GM23338 (cell line): ENCODE measurements around the gene MGME1. TPM values are rescaled to one million over a fixed set of nuclear protein-coding genes. Genes with fewer than 3 reads are reported as not detected.
A peak's percentile ranks its signal among the peaks of the same experiment; 100 is the strongest.

Experiments used
- ATAC-seq: fragments of 200-7000 bp; cut with Tn5 transposase; 3 replicates; pipeline ENCODE4 v1.9.1; 2020
- DNase-seq: peaks from one replicate; pipeline ENCODE4 v3.0.0-alpha.2; 2015; ENCODE audit warnings: low spot score
- H2AFZ ChIP-seq: fragments of 200-600 bp; sonication (generic); 2 replicates; pipeline ENCODE4 v1.8.0; 2016; ENCODE audit warnings: antibody characterized with exemption, mild to moderate bottlenecking, moderate library complexity
- H3F3A ChIP-seq: fragments of 200-600 bp; sonication (generic); replicated peaks from 2 replicates; pipeline ENCODE4 v1.8.0; 2017; ENCODE audit warnings: antibody characterized with exemption, mixed run types, low read depth
- H3K27ac ChIP-seq: fragments of 200-600 bp; sonication (generic); 2 replicates; pipeline ENCODE4 v1.6.1; 2016; ENCODE audit warnings: low read depth
- H3K27me3 ChIP-seq: fragments of 200-600 bp; sonication (generic); 2 replicates; pipeline ENCODE4 v1.8.0; 2016; ENCODE audit warnings: mild to moderate bottlenecking, mixed run types, moderate library complexity; ENCODE audit not compliant: insufficient read depth
- H3K36me3 ChIP-seq: fragments of 200-600 bp; sonication (generic); 2 replicates; pipeline ENCODE4 v1.8.0; 2016; ENCODE audit warnings: mild to moderate bottlenecking; ENCODE audit not compliant: insufficient read depth
- H3K4me1 ChIP-seq: fragments of 200-600 bp; sonication (generic); 2 replicates; pipeline ENCODE4 v1.8.0; 2016; ENCODE audit warnings: mild to moderate bottlenecking, moderate library complexity; ENCODE audit not compliant: insufficient read depth
- H3K4me2 ChIP-seq: fragments of 200-600 bp; sonication (generic); 2 replicates; pipeline ENCODE4 v1.7.1; 2017; ENCODE audit warnings: mixed run types
- H3K4me3 ChIP-seq: fragments of 200-600 bp; sonication (generic); 2 replicates; pipeline ENCODE4 v1.6.1; 2016; ENCODE audit warnings: mixed run types
- H3K79me2 ChIP-seq: fragments of 200-600 bp; sonication (generic); replicated peaks from 2 replicates; pipeline ENCODE4 v1.8.0; 2017; ENCODE audit warnings: mild to moderate bottlenecking; ENCODE audit not compliant: insufficient read depth
- H3K9me2 ChIP-seq: fragments of 200-600 bp; sonication (generic); 2 replicates; pipeline ENCODE4 v1.8.0; 2017; ENCODE audit not compliant: insufficient read depth
- H4K20me1 ChIP-seq: fragments of 200-600 bp; sonication (generic); replicated peaks from 2 replicates; pipeline ENCODE4 v1.8.0; 2017; ENCODE audit warnings: mild to moderate bottlenecking; ENCODE audit not compliant: insufficient read depth
- H3K27ac Mint-ChIP-seq: 2 replicates; pipeline ENCODE4 v1.8.0; 2020; ENCODE audit warnings: inconsistent platforms, mild to moderate bottlenecking, moderate library complexity, mixed read lengths
- H3K27me3 Mint-ChIP-seq: 3 replicates; pipeline ENCODE4 v1.8.0; 2022; ENCODE audit warnings: low read depth, mild to moderate bottlenecking, moderate library complexity, mixed read lengths, inconsistent platforms; ENCODE audit not compliant: insufficient read depth, poor library complexity
- H3K36me3 Mint-ChIP-seq: 3 replicates; pipeline ENCODE4 v1.8.0; 2021; ENCODE audit warnings: low read depth, mild to moderate bottlenecking, inconsistent platforms, moderate library complexity, mixed read lengths
- H3K4me1 Mint-ChIP-seq: 3 replicates; pipeline ENCODE4 v1.8.0; 2020; ENCODE audit warnings: mild to moderate bottlenecking, inconsistent platforms, mixed read lengths
- H3K4me3 Mint-ChIP-seq: 3 replicates; pipeline ENCODE4 v1.8.0; 2021; ENCODE audit warnings: moderate library complexity, mild to moderate bottlenecking, inconsistent platforms, mixed read lengths
- H3K9me3 Mint-ChIP-seq: 3 replicates; pipeline ENCODE4 v1.8.0; 2020; ENCODE audit warnings: moderate library complexity, mild to moderate bottlenecking, inconsistent platforms, mixed read lengths
- POLR2AphosphoS5 ChIP-seq: IDR thresholded peaks from 2 replicates; pipeline ENCODE4 v1.6.1; 2016; ENCODE audit warnings: antibody characterized with exemption, low read depth
- STAT1 ChIP-seq: IDR thresholded peaks from one replicate; pipeline ENCODE4 v1.6.1; 2016; ENCODE audit warnings: antibody characterized with exemption; ENCODE audit not compliant: unreplicated experiment
- ZNF331 ChIP-seq: fragments of 250-450 bp; sonication (Bioruptor Pico); IDR thresholded peaks from 2 replicates; pipeline ENCODE4 v1.5.0; 2020; ENCODE audit warnings: low read depth, mild to moderate bottlenecking, moderate library complexity
- polyA plus RNA-seq: library from polyadenylated mRNA; unstranded; fragments of >200 nt; fragmentation: Nextera tagmentation; extraction: Ambion mirVana; gene quantifications from 2 replicates; pipeline ENCODE4 v1.2.1, GENCODE V29; 2016
- total RNA-seq: library from RNA; depleted of rRNA; stranded (reverse); fragments of >200 nt; shearing (Covaris generic); gene quantifications from 2 replicates; pipeline ENCODE4 v1.2.3, GENCODE V29; 2014
- TF ChIP-seq, protein P1 (sequence below): fragments of 250-450 bp; sonication (Bioruptor Pico); IDR thresholded peaks from 2 replicates; pipeline ENCODE4 v1.5.0; 2020; ENCODE audit warnings: mild to moderate bottlenecking, moderate library complexity
- TF ChIP-seq, protein P2 (sequence below): IDR thresholded peaks from 2 replicates; pipeline ENCODE4 v1.6.1; 2016; ENCODE audit warnings: antibody characterized with exemption
- TF ChIP-seq, protein P3 (sequence below), 2 experiments: fragments of 200-600 bp in 1 of 2; sonication (generic) in 1 of 2; conservative IDR thresholded peaks; 2 replicates each; pipeline versions ENCODE4 v1.5.1 to v1.6.1; 2016 to 2017; ENCODE audit warnings: antibody characterized with exemption in 2 of 2, low read depth in 2 of 2, mild to moderate bottlenecking in 2 of 2, moderate library complexity in 1 of 2
- TF ChIP-seq, protein P4 (sequence below): IDR thresholded peaks from one replicate; pipeline ENCODE4 v1.6.1; 2018; ENCODE audit warnings: antibody characterized with exemption; ENCODE audit not compliant: unreplicated experiment

Gene MGME1
- total and polyA plus RNA-seq, 2 experiments from 2014 or later: 43.1 to 56.9 TPM

DNA sequence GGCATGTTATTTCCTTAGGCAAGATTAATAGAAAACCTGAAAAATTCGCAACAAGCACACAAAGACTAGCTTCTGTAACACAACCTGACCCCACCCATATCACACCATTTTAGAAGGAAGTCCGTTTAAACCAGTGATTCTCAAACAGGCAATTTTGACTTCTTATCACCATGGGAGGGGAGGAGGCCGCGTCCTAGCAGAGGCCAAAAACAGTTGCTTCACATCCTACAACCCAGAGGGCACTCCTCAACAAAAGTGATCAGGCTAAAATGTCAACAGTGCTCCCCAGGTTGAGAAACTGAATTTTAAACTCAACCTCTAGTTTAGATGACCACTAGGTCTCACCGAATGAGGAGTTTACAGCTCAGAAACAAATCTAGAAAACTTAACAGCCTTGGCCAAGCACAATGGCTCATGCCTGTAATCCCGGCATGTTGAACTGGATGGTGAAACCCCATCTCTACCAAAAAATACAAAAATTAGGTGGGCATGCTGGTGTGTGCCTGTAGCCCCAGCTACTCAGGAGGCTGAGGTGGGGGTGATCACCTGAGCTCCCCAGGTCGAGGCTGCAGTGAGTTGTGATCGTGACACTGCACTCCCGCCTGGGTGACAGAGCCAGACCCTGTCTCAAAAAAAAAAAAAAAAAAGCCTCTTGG, 3.6 kb upstream of the MGME1 start (continued):
- TF ChIP-seq, protein P1, sequence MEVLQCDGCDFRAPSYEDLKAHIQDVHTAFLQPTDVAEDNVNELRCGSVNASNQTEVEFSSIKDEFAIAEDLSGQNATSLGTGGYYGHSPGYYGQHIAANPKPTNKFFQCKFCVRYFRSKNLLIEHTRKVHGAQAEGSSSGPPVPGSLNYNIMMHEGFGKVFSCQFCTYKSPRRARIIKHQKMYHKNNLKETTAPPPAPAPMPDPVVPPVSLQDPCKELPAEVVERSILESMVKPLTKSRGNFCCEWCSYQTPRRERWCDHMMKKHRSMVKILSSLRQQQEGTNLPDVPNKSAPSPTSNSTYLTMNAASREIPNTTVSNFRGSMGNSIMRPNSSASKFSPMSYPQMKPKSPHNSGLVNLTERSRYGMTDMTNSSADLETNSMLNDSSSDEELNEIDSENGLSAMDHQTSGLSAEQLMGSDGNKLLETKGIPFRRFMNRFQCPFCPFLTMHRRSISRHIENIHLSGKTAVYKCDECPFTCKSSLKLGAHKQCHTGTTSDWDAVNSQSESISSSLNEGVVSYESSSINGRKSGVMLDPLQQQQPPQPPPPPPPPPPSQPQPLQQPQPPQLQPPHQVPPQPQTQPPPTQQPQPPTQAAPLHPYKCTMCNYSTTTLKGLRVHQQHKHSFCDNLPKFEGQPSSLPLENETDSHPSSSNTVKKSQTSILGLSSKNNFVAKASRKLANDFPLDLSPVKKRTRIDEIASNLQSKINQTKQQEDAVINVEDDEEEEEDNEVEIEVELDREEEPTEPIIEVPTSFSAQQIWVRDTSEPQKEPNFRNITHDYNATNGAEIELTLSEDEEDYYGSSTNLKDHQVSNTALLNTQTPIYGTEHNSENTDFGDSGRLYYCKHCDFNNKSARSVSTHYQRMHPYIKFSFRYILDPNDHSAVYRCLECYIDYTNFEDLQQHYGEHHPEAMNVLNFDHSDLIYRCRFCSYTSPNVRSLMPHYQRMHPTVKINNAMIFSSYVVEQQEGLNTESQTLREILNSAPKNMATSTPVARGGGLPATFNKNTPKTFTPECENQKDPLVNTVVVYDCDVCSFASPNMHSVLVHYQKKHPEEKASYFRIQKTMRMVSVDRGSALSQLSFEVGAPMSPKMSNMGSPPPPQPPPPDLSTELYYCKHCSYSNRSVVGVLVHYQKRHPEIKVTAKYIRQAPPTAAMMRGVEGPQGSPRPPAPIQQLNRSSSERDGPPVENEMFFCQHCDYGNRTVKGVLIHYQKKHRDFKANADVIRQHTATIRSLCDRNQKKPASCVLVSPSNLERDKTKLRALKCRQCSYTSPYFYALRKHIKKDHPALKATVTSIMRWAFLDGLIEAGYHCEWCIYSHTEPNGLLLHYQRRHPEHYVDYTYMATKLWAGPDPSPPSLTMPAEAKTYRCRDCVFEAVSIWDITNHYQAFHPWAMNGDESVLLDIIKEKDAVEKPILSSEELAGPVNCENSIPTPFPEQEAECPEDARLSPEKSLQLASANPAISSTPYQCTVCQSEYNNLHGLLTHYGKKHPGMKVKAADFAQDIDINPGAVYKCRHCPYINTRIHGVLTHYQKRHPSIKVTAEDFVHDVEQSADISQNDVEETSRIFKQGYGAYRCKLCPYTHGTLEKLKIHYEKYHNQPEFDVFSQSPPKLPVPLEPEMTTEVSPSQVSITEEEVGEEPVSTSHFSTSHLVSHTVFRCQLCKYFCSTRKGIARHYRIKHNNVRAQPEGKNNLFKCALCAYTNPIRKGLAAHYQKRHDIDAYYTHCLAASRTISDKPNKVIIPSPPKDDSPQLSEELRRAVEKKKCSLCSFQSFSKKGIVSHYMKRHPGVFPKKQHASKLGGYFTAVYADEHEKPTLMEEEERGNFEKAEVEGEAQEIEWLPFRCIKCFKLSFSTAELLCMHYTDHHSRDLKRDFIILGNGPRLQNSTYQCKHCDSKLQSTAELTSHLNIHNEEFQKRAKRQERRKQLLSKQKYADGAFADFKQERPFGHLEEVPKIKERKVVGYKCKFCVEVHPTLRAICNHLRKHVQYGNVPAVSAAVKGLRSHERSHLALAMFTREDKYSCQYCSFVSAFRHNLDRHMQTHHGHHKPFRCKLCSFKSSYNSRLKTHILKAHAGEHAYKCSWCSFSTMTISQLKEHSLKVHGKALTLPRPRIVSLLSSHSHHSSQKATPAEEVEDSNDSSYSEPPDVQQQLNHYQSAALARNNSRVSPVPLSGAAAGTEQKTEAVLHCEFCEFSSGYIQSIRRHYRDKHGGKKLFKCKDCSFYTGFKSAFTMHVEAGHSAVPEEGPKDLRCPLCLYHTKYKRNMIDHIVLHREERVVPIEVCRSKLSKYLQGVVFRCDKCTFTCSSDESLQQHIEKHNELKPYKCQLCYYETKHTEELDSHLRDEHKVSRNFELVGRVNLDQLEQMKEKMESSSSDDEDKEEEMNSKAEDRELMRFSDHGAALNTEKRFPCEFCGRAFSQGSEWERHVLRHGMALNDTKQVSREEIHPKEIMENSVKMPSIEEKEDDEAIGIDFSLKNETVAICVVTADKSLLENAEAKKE (CRISPR knock-in tag): no peak
- TF ChIP-seq STAT1 (no peak), POLR2AphosphoS5 (no peak)
- TF ChIP-seq, protein P2, sequence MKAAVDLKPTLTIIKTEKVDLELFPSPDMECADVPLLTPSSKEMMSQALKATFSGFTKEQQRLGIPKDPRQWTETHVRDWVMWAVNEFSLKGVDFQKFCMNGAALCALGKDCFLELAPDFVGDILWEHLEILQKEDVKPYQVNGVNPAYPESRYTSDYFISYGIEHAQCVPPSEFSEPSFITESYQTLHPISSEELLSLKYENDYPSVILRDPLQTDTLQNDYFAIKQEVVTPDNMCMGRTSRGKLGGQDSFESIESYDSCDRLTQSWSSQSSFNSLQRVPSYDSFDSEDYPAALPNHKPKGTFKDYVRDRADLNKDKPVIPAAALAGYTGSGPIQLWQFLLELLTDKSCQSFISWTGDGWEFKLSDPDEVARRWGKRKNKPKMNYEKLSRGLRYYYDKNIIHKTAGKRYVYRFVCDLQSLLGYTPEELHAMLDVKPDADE: no peak

DNA sequence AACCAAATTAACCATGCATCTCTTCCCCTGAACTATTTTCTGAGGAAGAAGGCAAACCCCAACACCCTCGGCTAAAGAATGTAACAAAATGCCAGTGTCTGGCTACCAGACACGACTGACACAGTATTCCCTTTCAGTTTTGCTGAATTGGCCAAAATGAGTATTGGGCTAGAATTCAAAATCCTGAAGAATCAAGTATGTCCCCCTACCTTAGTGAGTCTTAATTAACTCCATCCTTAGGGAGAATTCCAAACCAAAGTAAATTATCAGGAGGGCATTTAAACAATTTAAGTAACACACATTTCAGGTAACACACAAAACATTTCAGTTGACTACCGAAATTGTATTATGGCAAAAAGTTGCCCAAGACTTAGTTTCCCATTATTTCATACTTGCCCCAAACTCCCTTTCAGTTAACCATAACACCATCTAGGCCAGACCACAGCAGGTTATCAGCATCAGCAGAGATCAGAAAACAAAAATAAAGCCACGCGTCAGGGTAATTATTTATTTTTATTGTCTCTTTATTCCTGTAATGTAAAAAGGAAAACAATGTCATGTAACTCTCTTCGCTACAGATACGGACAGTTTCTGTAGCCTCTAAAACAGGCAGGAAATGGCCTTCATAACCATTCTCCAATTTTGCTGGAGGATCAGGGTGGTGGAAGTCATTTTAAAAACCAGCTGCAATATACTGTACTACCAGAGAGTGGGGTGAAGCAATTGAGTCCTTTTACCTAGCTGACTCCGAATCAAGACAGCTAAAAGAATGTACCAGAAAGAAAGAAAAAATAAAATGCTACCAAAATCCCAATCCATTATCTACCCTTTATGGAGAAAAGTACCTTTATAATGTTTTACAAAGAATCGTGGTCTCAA, 2.1 kb upstream of the MGME1 start:
- DNase-seq: peak; percentile 33
- Histone ChIP-seq H3K4me2 (peak overlapping the region; percentile 77), H3K27ac (peak overlapping the region; percentile 98), H3F3A (0 out of 2 replicates have a peak, but pooled peaks cover 3% of the 10 kb centered on the region), H2AFZ (no peak overlapping the region), H3K79me2 (peaks cover 96% of the 10 kb centered on the region), H3K27me3 (no peaks in the 10 kb centered on the region), H3K4me3 (peak overlapping the region; percentile 70), H4K20me1 (peaks cover 49% of the 10 kb centered on the region), H3K9me2 (no peaks in the 10 kb centered on the region), H3K4me1 (peaks cover 61% of the 10 kb centered on the region), H3K36me3 (no peaks in the 10 kb centered on the region; the same call in 1 of the 2 replicates)
- ATAC-seq: no peak
- Mint-ChIP-seq H3K9me3 (peaks cover 5% of the 10 kb centered on the region; the same call in 2 of the 3 replicates), H3K27me3 (peaks cover 20% of the 10 kb centered on the region), H3K4me1 (peaks cover 56% of the 10 kb centered on the region), H3K36me3 (peaks cover 79% of the 10 kb centered on the region), H3K27ac (peak overlapping the region; percentile 98), H3K4me3 (peak overlapping the region; percentile 84)
- TF ChIP-seq, protein P3, sequence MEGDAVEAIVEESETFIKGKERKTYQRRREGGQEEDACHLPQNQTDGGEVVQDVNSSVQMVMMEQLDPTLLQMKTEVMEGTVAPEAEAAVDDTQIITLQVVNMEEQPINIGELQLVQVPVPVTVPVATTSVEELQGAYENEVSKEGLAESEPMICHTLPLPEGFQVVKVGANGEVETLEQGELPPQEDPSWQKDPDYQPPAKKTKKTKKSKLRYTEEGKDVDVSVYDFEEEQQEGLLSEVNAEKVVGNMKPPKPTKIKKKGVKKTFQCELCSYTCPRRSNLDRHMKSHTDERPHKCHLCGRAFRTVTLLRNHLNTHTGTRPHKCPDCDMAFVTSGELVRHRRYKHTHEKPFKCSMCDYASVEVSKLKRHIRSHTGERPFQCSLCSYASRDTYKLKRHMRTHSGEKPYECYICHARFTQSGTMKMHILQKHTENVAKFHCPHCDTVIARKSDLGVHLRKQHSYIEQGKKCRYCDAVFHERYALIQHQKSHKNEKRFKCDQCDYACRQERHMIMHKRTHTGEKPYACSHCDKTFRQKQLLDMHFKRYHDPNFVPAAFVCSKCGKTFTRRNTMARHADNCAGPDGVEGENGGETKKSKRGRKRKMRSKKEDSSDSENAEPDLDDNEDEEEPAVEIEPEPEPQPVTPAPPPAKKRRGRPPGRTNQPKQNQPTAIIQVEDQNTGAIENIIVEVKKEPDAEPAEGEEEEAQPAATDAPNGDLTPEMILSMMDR (conservative IDR thresholded peaks at IDR 0.05; ENCODE audit: low read depth in 2 of 2): 0 out of 4 replicates have a peak, but pooled peaks of 1 of the 2 experiments have one; percentile 8
- TF ChIP-seq, protein P4, sequence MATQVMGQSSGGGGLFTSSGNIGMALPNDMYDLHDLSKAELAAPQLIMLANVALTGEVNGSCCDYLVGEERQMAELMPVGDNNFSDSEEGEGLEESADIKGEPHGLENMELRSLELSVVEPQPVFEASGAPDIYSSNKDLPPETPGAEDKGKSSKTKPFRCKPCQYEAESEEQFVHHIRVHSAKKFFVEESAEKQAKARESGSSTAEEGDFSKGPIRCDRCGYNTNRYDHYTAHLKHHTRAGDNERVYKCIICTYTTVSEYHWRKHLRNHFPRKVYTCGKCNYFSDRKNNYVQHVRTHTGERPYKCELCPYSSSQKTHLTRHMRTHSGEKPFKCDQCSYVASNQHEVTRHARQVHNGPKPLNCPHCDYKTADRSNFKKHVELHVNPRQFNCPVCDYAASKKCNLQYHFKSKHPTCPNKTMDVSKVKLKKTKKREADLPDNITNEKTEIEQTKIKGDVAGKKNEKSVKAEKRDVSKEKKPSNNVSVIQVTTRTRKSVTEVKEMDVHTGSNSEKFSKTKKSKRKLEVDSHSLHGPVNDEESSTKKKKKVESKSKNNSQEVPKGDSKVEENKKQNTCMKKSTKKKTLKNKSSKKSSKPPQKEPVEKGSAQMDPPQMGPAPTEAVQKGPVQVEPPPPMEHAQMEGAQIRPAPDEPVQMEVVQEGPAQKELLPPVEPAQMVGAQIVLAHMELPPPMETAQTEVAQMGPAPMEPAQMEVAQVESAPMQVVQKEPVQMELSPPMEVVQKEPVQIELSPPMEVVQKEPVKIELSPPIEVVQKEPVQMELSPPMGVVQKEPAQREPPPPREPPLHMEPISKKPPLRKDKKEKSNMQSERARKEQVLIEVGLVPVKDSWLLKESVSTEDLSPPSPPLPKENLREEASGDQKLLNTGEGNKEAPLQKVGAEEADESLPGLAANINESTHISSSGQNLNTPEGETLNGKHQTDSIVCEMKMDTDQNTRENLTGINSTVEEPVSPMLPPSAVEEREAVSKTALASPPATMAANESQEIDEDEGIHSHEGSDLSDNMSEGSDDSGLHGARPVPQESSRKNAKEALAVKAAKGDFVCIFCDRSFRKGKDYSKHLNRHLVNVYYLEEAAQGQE: no peak
- no peak for TF ChIP-seq ZNF331 (CRISPR knock-in tag)
